H1 (cell line): ENCODE results near the gene MECR. TPM values are rescaled to one million over a fixed set of nuclear protein-coding genes. Genes with fewer than 3 reads are reported as not detected.
A peak's percentile ranks its signal among the peaks of the same experiment; 100 is the strongest.

ENCODE experiments used
- BACH1 ChIP-seq: IDR thresholded peaks from 2 replicates; pipeline ENCODE4 v1.6.1; 2012; ENCODE audit warnings: low read length, improper control_type of control experiment
- BCL11A ChIP-seq, 2 experiments: IDR thresholded peaks; one replicate each; pipeline ENCODE4 v1.6.1; 2011; ENCODE audit warnings: low read depth in 2 of 2, low read length in 2 of 2, mild to moderate bottlenecking in 2 of 2
- BRCA1 ChIP-seq: IDR thresholded peaks from 2 replicates; pipeline ENCODE4 v1.6.1; 2012; ENCODE audit warnings: low read depth, low read length, improper control_type of control experiment
- CEBPB ChIP-seq: IDR thresholded peaks from 2 replicates; pipeline ENCODE4 v1.6.1; 2012; ENCODE audit warnings: low read depth, low read length
- CHD1 ChIP-seq: IDR thresholded peaks from 2 replicates; pipeline ENCODE4 v1.6.1; 2012; ENCODE audit warnings: low read depth, low read length, improper control_type of control experiment
- EGR1 ChIP-seq: IDR thresholded peaks from 2 replicates; pipeline ENCODE4 v1.6.1; 2011; ENCODE audit warnings: low read depth, low read length, borderline replicate concordance
- EP300 ChIP-seq, 2 experiments: IDR thresholded peaks; 1 replicate in 1 of 2; 2 replicates in 1 of 2; pipeline ENCODE4 v1.6.1; 2011 to 2012; ENCODE audit warnings: low read depth in 2 of 2, low read length in 2 of 2, mild to moderate bottlenecking in 2 of 2, borderline replicate concordance in 1 of 2, inconsistent platforms in 1 of 2, moderate library complexity in 1 of 2
- FOSL1 ChIP-seq: IDR thresholded peaks from 2 replicates; pipeline ENCODE4 v1.6.1; 2011; ENCODE audit warnings: mild to moderate bottlenecking, low read depth, low read length, moderate library complexity; ENCODE audit not compliant: insufficient read depth
- JUND ChIP-seq: IDR thresholded peaks from 2 replicates; pipeline ENCODE4 v1.6.1; 2011; ENCODE audit warnings: mild to moderate bottlenecking, improper control_type of control experiment, low read length
- KDM5A ChIP-seq: fragments of 200-600 bp; IDR thresholded peaks from 2 replicates; pipeline ENCODE4 v1.7.1; 2012; ENCODE audit warnings: mild to moderate bottlenecking, low read length, inconsistent platforms, mixed read lengths
- PHF8 ChIP-seq: fragments of 200-600 bp; sonication (generic); conservative IDR thresholded peaks from 2 replicates; pipeline ENCODE4 v1.7.1; 2012; ENCODE audit warnings: low read depth, mild to moderate bottlenecking, inconsistent platforms, low read length, moderate library complexity
- POU5F1 ChIP-seq: IDR thresholded peaks from 2 replicates; pipeline ENCODE4 v1.6.1; 2011; ENCODE audit warnings: low read depth, mild to moderate bottlenecking, low read length, moderate library complexity
- RBBP5 ChIP-seq: IDR thresholded peaks from 2 replicates; pipeline ENCODE4 v1.7.1; 2012; ENCODE audit warnings: low read depth, mild to moderate bottlenecking, inconsistent platforms, low read length, moderate library complexity, borderline replicate concordance
- RFX5 ChIP-seq: IDR thresholded peaks from 2 replicates; pipeline ENCODE4 v1.6.1; 2011; ENCODE audit warnings: low read depth, low read length, improper control_type of control experiment, borderline replicate concordance
- SAP30 ChIP-seq: fragments of 300-600 bp; sonication (generic); IDR thresholded peaks from 2 replicates; pipeline ENCODE4 v1.7.1; 2012; ENCODE audit warnings: low read length, moderate library complexity, mild to moderate bottlenecking, inconsistent platforms; ENCODE audit not compliant: insufficient read depth, insufficient replicate concordance
- SIN3A ChIP-seq, 2 experiments: IDR thresholded peaks in 1 of 2; conservative IDR thresholded peaks in 1 of 2; 2 replicates each; pipeline ENCODE4 v1.6.1; 2011 to 2012; ENCODE audit warnings: low read length in 2 of 2, improper control_type of control experiment in 1 of 2, low read depth in 1 of 2, mild to moderate bottlenecking in 1 of 2
- SP2 ChIP-seq: IDR thresholded peaks from 2 replicates; pipeline ENCODE4 v1.6.1; 2012; ENCODE audit warnings: mild to moderate bottlenecking, low read length, inconsistent platforms
- SP4 ChIP-seq: IDR thresholded peaks from 2 replicates; pipeline ENCODE4 v1.6.1; 2012; ENCODE audit warnings: low read length, inconsistent platforms
- TAF1 ChIP-seq: IDR thresholded peaks from 2 replicates; pipeline ENCODE4 v1.6.1; 2011; ENCODE audit warnings: mild to moderate bottlenecking, low read depth, low read length
- polyA plus RNA-seq, 7 experiments: library from polyadenylated mRNA; depleted of rRNA in 3 of 7; stranded (reverse) in 5 of 7; unstranded in 2 of 7; fragments of >200 nt in 5 of 7; fragments of 200-250 nt in 2 of 7; gene quantifications; 1 replicate in 5 of 7; 2 replicates in 1 of 7; 4 replicates in 1 of 7; pipeline versions ENCODE4 v1.2.1 to v1.2.3, GENCODE V29; 2011 to 2013; ENCODE audit warnings: missing spikeins in 2 of 7, mixed read lengths in 2 of 7
- total RNA-seq: library from RNA; stranded (reverse); fragmentation: NEBNext Ultra II Directional; extraction: Animal tissue kit (Norgen Biotek cat#: 25700); gene quantifications from 2 replicates; pipeline ENCODE4 v1.2.1, GENCODE V29; 2021
- TF ChIP-seq, protein P1 (sequence below): IDR thresholded peaks from 2 replicates; pipeline ENCODE4 v1.6.1; 2012; ENCODE audit warnings: inconsistent platforms
- TF ChIP-seq, protein P2 (sequence below): IDR thresholded peaks from 2 replicates; pipeline ENCODE4 v1.6.1; 2012; ENCODE audit warnings: low read length, inconsistent platforms

MECR gene
- total and polyA plus RNA-seq, 2 of the 8 experiments (the other 6 are each of a cell fraction or from before 2014, with no cell fraction given), result 24.2 to 24.4 TPM

GRCh38 chr1:29181413-29182225 lies 49.1 kb downstream of the MECR start, which contains the start of gene SRSF4 (continued):
- peak; percentile 77 for TF ChIP-seq TAF1
- TF ChIP-seq CEBPB, result no peak
- TF ChIP-seq EGR1, result no peak
- TF ChIP-seq SP2, result no peak
- TF ChIP-seq, protein P1, sequence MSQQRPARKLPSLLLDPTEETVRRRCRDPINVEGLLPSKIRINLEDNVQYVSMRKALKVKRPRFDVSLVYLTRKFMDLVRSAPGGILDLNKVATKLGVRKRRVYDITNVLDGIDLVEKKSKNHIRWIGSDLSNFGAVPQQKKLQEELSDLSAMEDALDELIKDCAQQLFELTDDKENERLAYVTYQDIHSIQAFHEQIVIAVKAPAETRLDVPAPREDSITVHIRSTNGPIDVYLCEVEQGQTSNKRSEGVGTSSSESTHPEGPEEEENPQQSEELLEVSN, result peak; percentile 50; the same call in 1 of the 2 replicates
- TF ChIP-seq EP300 (IDR thresholded peaks at IDR 0.05; ENCODE audit: borderline replicate concordance in 1 of 2, low read depth in 2 of 2, low read length in 2 of 2), result peak in 1 of 2 experiments; percentile 65; a peak in 1 of 3 replicates
- no peak for TF ChIP-seq BCL11A (IDR thresholded peaks at IDR 0.05; ENCODE audit: low read depth in 2 of 2, low read length in 2 of 2)
- peak; percentile 75; the same call in 1 of the 2 replicates for TF ChIP-seq RBBP5
- peak in 1 of 2 experiments; percentile 77; a peak in 2 of 4 replicates for TF ChIP-seq SIN3A (conservative IDR thresholded peaks at IDR 0.05 in 1 of 2, IDR thresholded peaks at IDR 0.05 in 1 of 2; ENCODE audit: low read depth in 1 of 2, low read length in 2 of 2)
- peak; percentile 58; the same call in 1 of the 2 replicates for TF ChIP-seq BRCA1
- TF ChIP-seq JUND, result no peak
- TF ChIP-seq RFX5, result no peak
- peak; percentile 97 for TF ChIP-seq PHF8
- TF ChIP-seq POU5F1, result no peak
- TF ChIP-seq SAP30, result no peak
- TF ChIP-seq, protein P2, sequence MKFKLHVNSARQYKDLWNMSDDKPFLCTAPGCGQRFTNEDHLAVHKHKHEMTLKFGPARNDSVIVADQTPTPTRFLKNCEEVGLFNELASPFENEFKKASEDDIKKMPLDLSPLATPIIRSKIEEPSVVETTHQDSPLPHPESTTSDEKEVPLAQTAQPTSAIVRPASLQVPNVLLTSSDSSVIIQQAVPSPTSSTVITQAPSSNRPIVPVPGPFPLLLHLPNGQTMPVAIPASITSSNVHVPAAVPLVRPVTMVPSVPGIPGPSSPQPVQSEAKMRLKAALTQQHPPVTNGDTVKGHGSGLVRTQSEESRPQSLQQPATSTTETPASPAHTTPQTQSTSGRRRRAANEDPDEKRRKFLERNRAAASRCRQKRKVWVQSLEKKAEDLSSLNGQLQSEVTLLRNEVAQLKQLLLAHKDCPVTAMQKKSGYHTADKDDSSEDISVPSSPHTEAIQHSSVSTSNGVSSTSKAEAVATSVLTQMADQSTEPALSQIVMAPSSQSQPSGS, result no peak
- no peak; the same call in 1 of the 2 replicates for TF ChIP-seq CHD1
- no peak; the same call in 1 of the 2 replicates for TF ChIP-seq SP4
- TF ChIP-seq KDM5A, result no peak
- no peak for TF ChIP-seq FOSL1
- peak; percentile 53; the same call in 1 of the 2 replicates for TF ChIP-seq BACH1
